IMR-90 (cell line): ENCODE data around the gene NALCN.

ENCODE experiments used
- BHLHE40 ChIP-seq: fragments of 150-350 bp; IDR thresholded peaks from 2 replicates; pipeline ENCODE4 v1.6.1; 2016; ENCODE audit warnings: mild to moderate bottlenecking, low read depth, low read length
- CEBPB ChIP-seq: IDR thresholded peaks from 2 replicates; pipeline ENCODE4 v1.6.1; 2012; ENCODE audit warnings: low read depth, low read length, improper control_type of control experiment
- CTCF ChIP-seq: conservative IDR thresholded peaks from 2 replicates; pipeline ENCODE4 v1.5.1; 2012; ENCODE audit warnings: mild to moderate bottlenecking, low read depth, low read length, improper control_type of control experiment
- FOS ChIP-seq: fragments of 150-350 bp; IDR thresholded peaks from 2 replicates; pipeline ENCODE4 v1.6.1; 2016; ENCODE audit warnings: low read depth, low read length
- MAFK ChIP-seq: IDR thresholded peaks from 2 replicates; pipeline ENCODE4 v1.6.1; 2012; ENCODE audit warnings: low read depth, low read length, improper control_type of control experiment
- MAZ ChIP-seq: IDR thresholded peaks from 2 replicates; pipeline ENCODE4 v1.6.1; 2012; ENCODE audit warnings: low read depth, mild to moderate bottlenecking, low read length, improper control_type of control experiment, moderate library complexity, borderline replicate concordance
- POLR2A ChIP-seq: IDR thresholded peaks from 2 replicates; pipeline ENCODE4 v1.6.1; 2012; ENCODE audit warnings: mild to moderate bottlenecking, low read depth, low read length
- RAD21 ChIP-seq: IDR thresholded peaks from 2 replicates; pipeline ENCODE4 v1.6.1; 2012; ENCODE audit warnings: low read length, improper control_type of control experiment
- RCOR1 ChIP-seq: IDR thresholded peaks from 2 replicates; pipeline ENCODE4 v1.6.1; 2012; ENCODE audit warnings: mild to moderate bottlenecking, low read length, improper control_type of control experiment; ENCODE audit not compliant: insufficient replicate concordance

GRCh38 chr13:101306773-101307172, 109.5 kb downstream of the NALCN start:
- TF ChIP-seq POLR2A (no peak), CTCF (no peak), RAD21 (no peak), RCOR1 (no peak), BHLHE40 (no peak), FOS (no peak), MAZ (no peak), CEBPB (no peak), MAFK (no peak)
